Pulmonary artery endothelial cell (primary cell): ENCODE measurements around the gene HS6ST3. TPM values are rescaled to one million over a fixed set of nuclear protein-coding genes. Genes with fewer than 3 reads are reported as not detected.

ENCODE experiments used
- DNase-seq: peaks from one replicate; pipeline ENCODE4 v3.0.0-alpha.2; 2011; ENCODE audit warnings: low read depth, low spot score
- total RNA-seq: library from RNA; depleted of rRNA; stranded (reverse); fragments of >200 nt; gene quantifications from 2 replicates; pipeline ENCODE4 v1.2.3, GENCODE V29; 2014

The HS6ST3 gene
- total RNA-seq, 1 donor from 2014 or later = 1.9 TPM

GRCh38 chr13:96297360-96297759 is 207.5 kb downstream of the HS6ST3 start:
- no peak for DNase-seq

GRCh38 chr13:96299235-96299634 is 209.3 kb downstream of the HS6ST3 start:
- DNase-seq = no peak

DNA sequence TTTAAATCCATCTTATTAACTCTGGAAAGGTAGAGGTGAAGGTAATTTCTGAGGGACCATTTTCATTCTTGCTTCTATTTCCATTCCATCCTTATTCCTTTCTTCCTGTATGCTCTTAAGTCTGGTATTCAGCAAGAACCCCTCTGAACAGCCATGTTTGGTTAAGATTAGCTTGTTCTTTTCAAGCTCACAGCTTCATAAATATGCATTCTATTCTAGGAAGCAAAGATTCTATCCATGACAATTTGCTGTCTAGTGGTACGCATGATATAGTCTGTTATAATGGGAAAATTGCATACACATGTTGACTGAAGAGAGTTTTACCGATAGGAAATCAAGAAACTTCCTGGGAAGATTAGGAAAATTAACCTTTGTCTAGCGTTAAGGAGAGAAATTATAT is 218.7 kb downstream of the HS6ST3 start:
- no peak for DNase-seq

DNA sequence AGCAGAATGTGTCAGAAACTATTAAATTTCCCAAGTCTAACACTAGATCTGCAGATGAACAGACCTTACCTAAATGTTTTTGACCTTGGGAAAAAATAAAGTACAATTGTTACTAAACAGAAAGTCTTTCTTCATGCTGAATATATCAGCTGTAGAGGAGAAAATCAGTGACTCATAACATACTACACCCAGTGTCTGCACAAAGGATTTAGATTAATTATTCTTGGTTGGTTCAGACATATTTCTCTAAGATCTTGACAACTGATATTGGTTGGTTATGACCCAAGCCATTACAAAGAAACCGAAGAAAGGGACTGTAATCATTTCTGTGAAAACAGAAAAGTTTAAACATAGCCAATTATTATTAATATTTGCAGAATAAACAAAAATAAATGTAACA is 225.1 kb downstream of the HS6ST3 start:
- DNase-seq = no peak

DNA sequence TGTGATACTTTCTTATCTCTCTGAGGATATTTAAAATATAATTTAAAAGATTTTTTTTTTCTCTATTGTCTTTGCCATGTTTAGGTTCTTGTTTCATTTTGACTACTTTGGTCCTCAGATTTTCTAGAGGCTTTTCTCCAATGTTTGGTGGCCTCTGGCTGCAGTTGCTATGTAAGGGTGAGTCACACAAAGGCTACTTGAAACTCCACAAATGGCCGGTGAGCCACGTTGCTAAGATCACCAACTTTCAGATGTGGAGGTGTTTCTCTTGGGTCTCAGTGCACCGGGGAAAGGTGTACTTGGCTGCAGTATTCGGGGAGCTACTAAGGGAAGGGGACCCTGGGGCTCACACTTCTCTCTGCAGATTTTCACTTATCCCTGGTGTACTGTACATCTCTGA is 248.1 kb downstream of the HS6ST3 start:
- DNase-seq = no peak

DNA sequence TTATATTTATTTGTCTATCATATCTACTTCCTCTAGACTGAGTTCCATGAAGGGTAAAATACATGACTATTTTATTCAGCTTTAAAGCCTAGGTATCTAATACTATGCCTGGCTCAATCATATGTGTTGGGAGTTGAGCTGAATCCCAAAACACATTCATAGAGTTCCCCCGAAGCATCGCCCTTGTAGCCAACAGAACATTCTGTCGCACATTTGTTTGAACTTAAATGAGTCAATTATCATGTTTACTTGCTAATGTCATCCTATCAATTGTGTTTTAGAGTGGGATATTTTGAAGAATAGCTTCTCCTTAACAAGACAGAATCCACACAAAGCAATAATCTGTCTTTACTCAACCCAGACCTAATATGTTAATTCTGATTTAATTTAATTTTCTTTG is 252.4 kb downstream of the HS6ST3 start:
- no peak for DNase-seq

GRCh38 chr13:96342852-96343465 is 253.1 kb downstream of the HS6ST3 start:
- DNase-seq = no peak

DNA sequence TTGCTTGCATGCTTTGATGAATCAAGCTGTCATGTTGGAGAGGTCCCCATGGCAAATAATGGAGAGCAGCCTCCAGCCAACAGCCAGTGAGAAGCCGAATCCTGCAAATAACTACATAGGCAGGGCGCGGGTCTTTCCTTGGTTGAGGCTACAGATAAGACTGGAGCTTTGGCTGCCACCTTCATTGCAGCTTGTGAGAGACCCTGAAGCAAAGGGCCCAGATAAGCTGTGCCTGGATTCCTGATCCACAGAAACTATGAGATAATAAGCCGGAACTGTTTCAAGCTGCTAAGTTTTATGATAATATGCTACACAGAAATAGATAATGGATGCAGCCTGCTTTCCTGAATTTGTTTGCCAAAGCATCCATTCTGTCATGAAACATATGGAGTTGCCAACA is 257.0 kb downstream of the HS6ST3 start:
- DNase-seq = no peak

DNA sequence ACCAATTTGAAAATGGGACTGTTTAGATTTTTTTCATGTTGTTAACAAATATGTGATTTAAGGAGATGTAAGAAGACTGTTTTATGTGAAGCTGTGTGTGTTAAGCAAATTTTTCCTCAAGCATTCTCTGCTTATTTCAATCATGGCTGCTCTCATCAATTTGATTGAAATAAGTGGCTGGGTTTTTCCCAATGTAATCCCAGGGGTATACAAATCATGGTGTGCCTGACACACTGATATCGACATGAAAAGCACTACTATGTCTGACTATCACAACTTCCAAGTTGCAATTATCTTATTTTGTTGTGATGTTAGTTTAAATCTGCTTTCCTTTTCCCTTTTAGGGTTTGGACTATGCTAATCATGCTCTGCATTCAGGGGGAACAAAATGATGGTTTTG is 283.7 kb downstream of the HS6ST3 start:
- no peak for DNase-seq

GRCh38 chr13:96377835-96378234 is 287.9 kb downstream of the HS6ST3 start:
- no peak for DNase-seq

- no peak for DNase-seq
Measured at GRCh38 chr13:96379967-96380366, 290.1 kb downstream of the HS6ST3 start.

DNA sequence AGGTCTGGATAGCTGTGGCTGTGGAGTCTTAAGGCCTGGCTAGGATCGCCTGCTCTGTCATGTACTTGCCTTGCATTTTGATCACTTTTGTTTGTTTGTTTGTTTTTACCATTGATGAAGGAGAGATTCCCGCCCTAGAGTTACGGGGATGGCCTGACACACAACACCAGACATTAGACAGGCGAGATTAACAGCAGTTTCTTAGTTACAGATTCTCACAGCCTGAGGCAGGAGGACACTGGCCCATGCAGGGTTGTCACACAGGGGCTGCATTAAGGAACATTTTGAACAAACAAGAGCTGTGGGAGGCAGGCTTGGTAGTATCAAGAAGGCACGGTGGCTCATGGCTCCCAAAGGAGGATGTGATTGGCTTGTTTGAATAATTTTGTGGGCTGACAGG is 291.8 kb downstream of the HS6ST3 start:
- DNase-seq = no peak

- DNase-seq = no peak
Measured at GRCh38 chr13:96388598-96388997, 298.7 kb downstream of the HS6ST3 start.

DNA sequence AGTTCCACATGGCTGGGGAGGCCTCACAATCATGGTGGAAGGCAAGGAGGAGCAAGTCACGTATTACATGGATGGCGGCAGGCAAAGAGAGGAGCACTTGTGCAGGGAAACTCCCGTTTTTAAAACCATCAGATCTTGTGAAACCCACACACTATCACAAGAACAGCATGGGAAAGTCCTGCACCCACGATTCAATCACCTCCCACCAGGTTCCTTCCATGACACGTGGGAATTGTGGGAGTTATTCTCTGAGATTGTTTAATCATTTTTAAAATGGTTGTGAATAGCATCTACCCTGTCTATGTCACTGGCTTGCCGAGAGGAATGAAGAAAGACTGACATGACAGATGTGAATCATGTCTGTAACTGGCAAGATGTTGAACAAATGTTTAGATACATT is 301.7 kb downstream of the HS6ST3 start:
- DNase-seq = no peak

- DNase-seq = no peak
Measured at GRCh38 chr13:96397807-96398206, 307.9 kb downstream of the HS6ST3 start.

DNA sequence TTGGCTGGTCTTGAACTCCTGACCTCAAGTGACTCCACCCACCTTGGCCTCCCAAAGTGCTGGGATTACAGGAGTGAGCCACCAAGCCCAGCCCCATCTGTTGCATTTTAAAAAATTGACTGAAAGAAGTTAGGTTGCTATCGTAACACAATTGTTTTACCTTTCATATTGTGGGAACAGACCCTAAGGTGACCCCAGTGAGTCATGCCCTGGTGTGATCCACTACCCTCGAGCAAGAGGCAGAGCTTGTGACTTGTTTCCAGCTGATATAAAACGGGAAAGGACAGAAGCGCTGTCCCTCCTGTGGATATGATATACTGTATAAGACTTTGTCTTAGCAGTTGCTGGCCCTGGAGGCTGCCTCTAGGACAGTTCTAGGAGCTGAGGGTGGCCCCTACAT is 308.6 kb downstream of the HS6ST3 start:
- DNase-seq = no peak

- DNase-seq = no peak
Measured at GRCh38 chr13:96403241-96403640, 313.3 kb downstream of the HS6ST3 start.

DNA sequence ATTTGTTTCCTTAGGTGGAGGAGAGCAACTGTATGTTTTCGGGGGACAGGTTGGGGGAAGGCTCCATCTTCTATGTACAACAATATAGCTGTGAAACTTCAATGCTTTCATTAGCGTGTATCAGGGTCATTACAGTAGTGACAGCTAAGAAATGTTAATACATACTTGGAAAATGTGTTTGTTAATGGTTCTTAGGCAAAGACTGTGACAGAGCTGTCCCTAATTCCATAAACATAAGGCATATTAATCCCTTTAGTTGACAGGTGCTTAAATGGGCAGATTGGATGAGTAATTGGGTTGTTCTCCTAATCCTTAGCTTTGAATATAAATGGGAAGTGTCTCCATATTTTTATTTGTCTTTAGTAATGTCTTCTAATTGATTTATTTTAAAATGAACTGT is 313.7 kb downstream of the HS6ST3 start:
- DNase-seq = no peak

GRCh38 chr13:96415831-96416385 is 326.0 kb downstream of the HS6ST3 start:
- DNase-seq = no peak

DNA sequence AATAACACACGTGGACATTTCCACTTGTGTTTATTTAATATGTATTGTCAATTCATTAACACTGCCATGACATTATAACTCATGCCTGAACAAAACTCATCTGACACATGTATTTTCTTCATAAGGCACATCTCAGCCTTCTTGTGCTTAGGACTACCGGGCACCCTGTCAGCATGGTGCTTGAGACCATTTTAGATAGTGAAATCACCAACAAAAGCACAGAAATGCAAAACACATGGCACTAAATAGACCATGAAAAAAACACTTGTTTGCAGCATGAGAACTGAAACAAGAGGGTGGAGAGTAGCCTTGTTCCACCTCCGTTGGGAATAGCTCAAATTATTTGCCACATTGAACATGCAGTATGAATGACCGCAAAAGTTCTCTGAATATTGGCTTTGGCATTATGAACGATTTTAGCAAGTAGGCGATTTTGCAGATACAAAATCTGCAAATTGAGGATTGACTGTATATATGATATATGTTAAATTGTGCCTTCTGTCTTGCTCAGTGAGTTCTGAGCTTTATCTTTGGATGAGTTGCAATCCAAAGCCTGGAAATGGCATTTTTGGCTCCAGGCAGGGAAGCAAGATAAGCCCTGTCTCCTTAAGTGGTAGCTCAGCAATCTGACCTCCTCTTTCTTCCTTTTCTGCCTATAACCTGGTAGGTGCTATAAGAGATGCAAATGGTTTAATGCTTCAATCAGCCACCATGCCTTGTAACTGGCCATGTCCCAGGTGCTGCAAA is 328.2 kb downstream of the HS6ST3 start:
- no peak for DNase-seq

DNA sequence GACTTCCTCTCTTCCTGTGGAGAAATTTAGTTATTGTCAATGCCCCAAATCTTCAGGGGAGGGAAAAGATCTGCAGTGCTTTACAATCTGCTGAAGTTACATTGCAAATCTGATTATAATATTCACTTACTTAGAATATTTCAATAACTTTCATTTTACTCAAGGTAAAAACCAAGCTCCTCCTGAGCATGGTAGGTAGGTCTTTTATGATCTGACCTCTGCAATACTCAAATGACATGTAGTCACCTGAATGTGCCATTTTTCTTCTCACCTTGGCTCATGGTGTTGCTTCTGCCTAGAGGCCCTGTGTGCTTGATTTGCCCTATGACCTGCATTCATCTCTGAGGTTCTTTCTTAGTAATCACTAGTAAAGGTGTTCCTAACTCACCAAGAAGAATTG is 331.4 kb downstream of the HS6ST3 start:
- DNase-seq = no peak

DNA sequence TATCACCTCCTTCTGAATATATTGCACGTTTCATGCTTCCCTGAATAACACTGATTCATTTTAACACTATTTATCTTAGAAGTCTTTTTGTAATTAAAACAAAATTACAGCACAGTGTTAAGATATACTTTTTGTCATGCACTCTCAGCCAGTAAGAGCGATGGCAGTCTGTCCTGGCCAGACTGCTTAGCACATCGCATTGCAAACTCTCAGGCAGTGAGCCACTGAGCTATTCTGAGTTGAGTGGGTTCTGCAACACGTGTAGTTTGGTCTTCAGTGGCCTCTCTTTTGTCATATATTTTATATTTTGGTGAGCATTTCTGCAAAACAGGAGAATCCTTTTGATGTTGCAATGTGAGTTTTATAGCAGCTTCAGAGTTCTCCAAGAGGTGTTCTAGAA is 332.1 kb downstream of the HS6ST3 start:
- DNase-seq = no peak

- DNase-seq = no peak
Measured at GRCh38 chr13:96426167-96426566, 336.3 kb downstream of the HS6ST3 start.
